ENCODE measurements around the gene IGDCC3. TPM values are rescaled to one million over a fixed set of nuclear protein-coding genes. Genes with fewer than 3 reads are reported as not detected.

IGDCC3 gene
- 4.8 TPM for polyA plus RNA-seq (2013, experiment 1 of 2)
- 4.8 TPM for polyA plus RNA-seq (2013, experiment 2 of 2)

DNA sequence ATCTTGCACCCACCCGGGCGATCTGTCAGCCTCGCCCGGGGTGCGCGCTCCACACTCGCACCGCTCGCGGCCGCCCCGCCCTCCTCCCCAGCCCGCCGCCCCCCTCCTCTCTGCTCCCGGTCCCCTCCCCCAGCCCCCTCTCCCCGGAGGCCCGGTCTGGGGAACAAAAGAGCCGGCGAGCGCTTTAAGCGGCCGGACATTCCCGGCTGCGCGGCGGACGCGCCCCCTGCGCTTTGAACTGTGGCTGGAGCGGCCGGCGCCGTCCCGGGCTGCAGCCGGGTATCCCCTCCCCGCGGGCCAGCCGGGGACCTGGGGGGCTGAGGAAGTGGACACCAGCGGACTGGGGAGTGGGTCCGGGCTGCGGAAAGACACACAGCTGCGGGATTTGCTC is at the start of gene IGDCC3:
Gene IGDCC3, minus strand, starts transcription at position 27 of the 391 bp plus-strand sequence. CDS start 214 bp downstream, outside the sequence.
- Histone ChIP-seq H2BK120ac (ENCODE audit: low read depth, low read length) (peak within 1 kb of the TSS; percentile 86), H2AFZ (ENCODE audit: low read depth, low read length) (peak within 1 kb of the TSS; percentile 10), H2BK12ac (ENCODE audit: low read length in 2 of 2) (peak within 1 kb of the TSS; percentile 28 to 87), H3K27me3 (ENCODE audit: control insufficient read depth in 1 of 2, insufficient read depth in 1 of 2, low read length in 2 of 2) (peaks cover 49 to 90% of the 10 kb centered on the region in 2 experiments), H3K4ac (ENCODE audit: low read depth in 1 of 2, low read length in 2 of 2) (peak within 1 kb of the TSS; percentile 47 to 83), H3K9ac (ENCODE audit: low read length) (no peak within 1 kb of the TSS), H3K4me1 (ENCODE audit: control insufficient read depth, insufficient read depth, low read depth, low read length) (peaks cover 16% of the 10 kb centered on the region), H3K23ac (ENCODE audit: low read length in 2 of 2) (peak within 1 kb of the TSS in 1 of 2 experiments; percentile 66), H3K9me3 (ENCODE audit: control insufficient read depth, low read length) (no peaks in the 10 kb centered on the region), H3K14ac (ENCODE audit: low read length in 2 of 2) (peak within 1 kb of the TSS; percentile 1 to 97), H4K8ac (ENCODE audit: low read length) (peak within 1 kb of the TSS; percentile 47), H2AK5ac (ENCODE audit: low read length, severe bottlenecking) (no peak within 1 kb of the TSS), H3K36me3 (ENCODE audit: control insufficient read depth in 1 of 2, insufficient read depth in 2 of 2, low read depth in 1 of 2, low read length in 2 of 2) (peaks cover 0 to 16% of the 10 kb centered on the region in 2 experiments), H4K91ac (ENCODE audit: low read length) (peak within 1 kb of the TSS; percentile 91), H2BK15ac (ENCODE audit: low read depth, poor library complexity, severe bottlenecking) (peak within 1 kb of the TSS; percentile 58), H3K4me2 (ENCODE audit: low read length, poor library complexity, severe bottlenecking) (peak within 1 kb of the TSS; percentile 97), H3K18ac (ENCODE audit: low read depth in 1 of 2, low read length in 2 of 2) (peak within 1 kb of the TSS; percentile 86 to 89), H3K4me3 (ENCODE audit: insufficient read depth in 1 of 2, low read depth in 1 of 2, low read length in 2 of 2) (peak within 1 kb of the TSS; percentile 58 to 72), H2BK5ac (ENCODE audit: low read depth, low read length, poor library complexity, severe bottlenecking) (no peak within 1 kb of the TSS), H3K27ac (ENCODE audit: low read length, poor library complexity, severe bottlenecking) (no peak within 1 kb of the TSS), H3K79me1 (replicated peaks; ENCODE audit: low read length, poor library complexity, severe bottlenecking) (no peaks in the 10 kb centered on the region)
- peak; percentile 57 for DNase-seq
- 0% methylated on average over 20 of the region's 42 CpGs for WGBS

GRCh38 chr15:65426216-65426853 is 48.5 kb upstream of the IGDCC3 start:
- Histone ChIP-seq H3K9me3 (ENCODE audit: control insufficient read depth, low read length) (no peaks in the 10 kb centered on the region), H3K27ac (ENCODE audit: low read length, poor library complexity, severe bottlenecking) (no peak overlapping the region), H3K36me3 (ENCODE audit: control insufficient read depth in 1 of 2, insufficient read depth in 2 of 2, low read depth in 1 of 2, low read length in 2 of 2) (no peaks in the 10 kb centered on the region), H3K9ac (ENCODE audit: low read length) (no peak overlapping the region), H3K4ac (ENCODE audit: low read depth in 1 of 2, low read length in 2 of 2) (no peak overlapping the region), H2BK120ac (ENCODE audit: low read depth, low read length) (no peak overlapping the region), H3K14ac (ENCODE audit: low read length in 2 of 2) (no peak overlapping the region), H2AFZ (ENCODE audit: low read depth, low read length) (no peak overlapping the region), H3K4me2 (ENCODE audit: low read length, poor library complexity, severe bottlenecking) (no peak overlapping the region), H3K27me3 (ENCODE audit: control insufficient read depth in 1 of 2, insufficient read depth in 1 of 2, low read length in 2 of 2) (peaks cover 0 to 20% of the 10 kb centered on the region in 2 experiments), H3K23ac (ENCODE audit: low read length in 2 of 2) (no peak overlapping the region), H2BK12ac (ENCODE audit: low read length in 2 of 2) (no peak overlapping the region), H2BK15ac (ENCODE audit: low read depth, poor library complexity, severe bottlenecking) (no peak overlapping the region), H3K4me3 (ENCODE audit: insufficient read depth in 1 of 2, low read depth in 1 of 2, low read length in 2 of 2) (no peak overlapping the region), H3K18ac (ENCODE audit: low read depth in 1 of 2, low read length in 2 of 2) (no peak overlapping the region), H4K8ac (ENCODE audit: low read length) (no peak overlapping the region), H3K4me1 (ENCODE audit: control insufficient read depth, insufficient read depth, low read depth, low read length) (peaks cover 7% of the 10 kb centered on the region), H3K79me1 (replicated peaks; ENCODE audit: low read length, poor library complexity, severe bottlenecking) (no peaks in the 10 kb centered on the region), H2BK5ac (ENCODE audit: low read depth, low read length, poor library complexity, severe bottlenecking) (no peak overlapping the region), H4K91ac (ENCODE audit: low read length) (no peak overlapping the region), H2AK5ac (ENCODE audit: low read length, severe bottlenecking) (no peak overlapping the region)
- 88% methylated on average over 2 of the region's 2 CpGs for WGBS
- no peak for DNase-seq

GRCh38 chr15:65424683-65425082 is 46.9 kb upstream of the IGDCC3 start:
- Histone ChIP-seq H2AFZ (ENCODE audit: low read depth, low read length) (no peak overlapping the region), H2BK15ac (ENCODE audit: low read depth, poor library complexity, severe bottlenecking) (no peak overlapping the region), H3K36me3 (ENCODE audit: control insufficient read depth in 1 of 2, insufficient read depth in 2 of 2, low read depth in 1 of 2, low read length in 2 of 2) (no peaks in the 10 kb centered on the region), H4K8ac (ENCODE audit: low read length) (no peak overlapping the region), H3K27me3 (ENCODE audit: control insufficient read depth in 1 of 2, insufficient read depth in 1 of 2, low read length in 2 of 2) (peaks cover 0 to 34% of the 10 kb centered on the region in 2 experiments), H2BK5ac (ENCODE audit: low read depth, low read length, poor library complexity, severe bottlenecking) (no peak overlapping the region), H3K14ac (ENCODE audit: low read length in 2 of 2) (no peak overlapping the region), H2BK12ac (ENCODE audit: low read length in 2 of 2) (no peak overlapping the region), H3K4me3 (ENCODE audit: insufficient read depth in 1 of 2, low read depth in 1 of 2, low read length in 2 of 2) (no peak overlapping the region), H4K91ac (ENCODE audit: low read length) (no peak overlapping the region), H3K27ac (ENCODE audit: low read length, poor library complexity, severe bottlenecking) (no peak overlapping the region), H2AK5ac (ENCODE audit: low read length, severe bottlenecking) (no peak overlapping the region), H2BK120ac (ENCODE audit: low read depth, low read length) (no peak overlapping the region), H3K23ac (ENCODE audit: low read length in 2 of 2) (no peak overlapping the region), H3K4me1 (ENCODE audit: control insufficient read depth, insufficient read depth, low read depth, low read length) (peaks cover 14% of the 10 kb centered on the region), H3K18ac (ENCODE audit: low read depth in 1 of 2, low read length in 2 of 2) (no peak overlapping the region), H3K79me1 (replicated peaks; ENCODE audit: low read length, poor library complexity, severe bottlenecking) (peaks cover under 1% of the 10 kb centered on the region), H3K4me2 (ENCODE audit: low read length, poor library complexity, severe bottlenecking) (no peak overlapping the region), H3K4ac (ENCODE audit: low read depth in 1 of 2, low read length in 2 of 2) (no peak overlapping the region), H3K9me3 (ENCODE audit: control insufficient read depth, low read length) (no peaks in the 10 kb centered on the region), H3K9ac (ENCODE audit: low read length) (no peak overlapping the region)
- no peak for DNase-seq
- WGBS: 75% methylated on average over 5 of the region's 5 CpGs

GRCh38 chr15:65423976-65424679 is 46.3 kb upstream of the IGDCC3 start:
- H3K27ac ChIP-seq (ENCODE audit: low read length, poor library complexity, severe bottlenecking): no peak overlapping the region
- no peak overlapping the region for H2AFZ ChIP-seq (ENCODE audit: low read depth, low read length)
- no peak overlapping the region for H3K23ac ChIP-seq (ENCODE audit: low read length in 2 of 2)
- H3K18ac ChIP-seq (ENCODE audit: low read depth in 1 of 2, low read length in 2 of 2): no peak overlapping the region
- peaks cover 0 to 34% of the 10 kb centered on the region in 2 experiments for H3K27me3 ChIP-seq (ENCODE audit: control insufficient read depth in 1 of 2, insufficient read depth in 1 of 2, low read length in 2 of 2)
- H3K9ac ChIP-seq (ENCODE audit: low read length): no peak overlapping the region
- H2BK12ac ChIP-seq (ENCODE audit: low read length in 2 of 2): no peak overlapping the region
- no peak overlapping the region for H2BK5ac ChIP-seq (ENCODE audit: low read depth, low read length, poor library complexity, severe bottlenecking)
- DNase-seq: peak; percentile 38
- H2BK120ac ChIP-seq (ENCODE audit: low read depth, low read length): no peak overlapping the region
- H3K4me1 ChIP-seq (ENCODE audit: control insufficient read depth, insufficient read depth, low read depth, low read length): peaks cover 14% of the 10 kb centered on the region
- no peaks in the 10 kb centered on the region for H3K9me3 ChIP-seq (ENCODE audit: control insufficient read depth, low read length)
- H2AK5ac ChIP-seq (ENCODE audit: low read length, severe bottlenecking): no peak overlapping the region
- H3K4me3 ChIP-seq (ENCODE audit: insufficient read depth in 1 of 2, low read depth in 1 of 2, low read length in 2 of 2): no peak overlapping the region
- H3K4ac ChIP-seq (ENCODE audit: low read depth in 1 of 2, low read length in 2 of 2): no peak overlapping the region
- H3K14ac ChIP-seq (ENCODE audit: low read length in 2 of 2): no peak overlapping the region
- H4K91ac ChIP-seq (ENCODE audit: low read length): no peak overlapping the region
- H3K4me2 ChIP-seq (ENCODE audit: low read length, poor library complexity, severe bottlenecking): no peak overlapping the region
- no peaks in the 10 kb centered on the region for H3K36me3 ChIP-seq (ENCODE audit: control insufficient read depth in 1 of 2, insufficient read depth in 2 of 2, low read depth in 1 of 2, low read length in 2 of 2)
- 86% methylated on average over 9 of the region's 9 CpGs for WGBS
- no peak overlapping the region for H2BK15ac ChIP-seq (ENCODE audit: low read depth, poor library complexity, severe bottlenecking)
- H3K79me1 ChIP-seq (replicated peaks; ENCODE audit: low read length, poor library complexity, severe bottlenecking): peaks cover 3% of the 10 kb centered on the region
- H4K8ac ChIP-seq (ENCODE audit: low read length): no peak overlapping the region

Data from mesenchymal stem cell (in vitro differentiated cells and primary cell).